SK-N-SH (cell line): ENCODE measurements around the gene MDM4. TPM values are rescaled to one million over a fixed set of nuclear protein-coding genes. Genes with fewer than 3 reads are reported as not detected.

Experiments
- CTCF ChIA-PET: fragments of 300-600, 350-600 bp; formaldehyde crosslinking; extraction: SDS; loops from one replicate; lab custom pipeline; 2021; lab: Yijun Ruan, JAX
- POLR2A ChIA-PET: fragments of 350-600 bp; sonication (Branson Sonifier 250); formaldehyde crosslinking; extraction: SDS; loops from one replicate; lab custom pipeline; 2020; ENCODE audit warnings: antibody characterized with exemption, inconsistent platforms; lab: Yijun Ruan, JAX
- DNase-seq: peaks from one replicate; pipeline ENCODE4 v3.0.0; 2012
- H2AFZ ChIP-seq: fragments of 200-600 bp; sonication (generic); 2 replicates; pipeline ENCODE4 v1.8.1; 2016; ENCODE audit warnings: antibody characterized with exemption, mild to moderate bottlenecking, low read depth
- H3F3A ChIP-seq: fragments of 200-600 bp; sonication (generic); replicated peaks from 2 replicates; pipeline ENCODE3; 2016; ENCODE audit warnings: antibody characterized with exemption, mild to moderate bottlenecking; ENCODE audit not compliant: insufficient read depth
- H3K27ac ChIP-seq, 2 experiments: fragments of 200-500 bp in 1 of 2; fragments of 200-600 bp in 1 of 2; sonication (Bioruptor generic) in 1 of 2; sonication (generic), shearing (Covaris generic) in 1 of 2; 2 replicates each; pipeline versions ENCODE4 v1.5.1 to v1.6.1; 2014 to 2016; ENCODE audit warnings: low read depth in 2 of 2, inconsistent platforms in 1 of 2, low read length in 1 of 2, mild to moderate bottlenecking in 1 of 2, mixed read lengths in 1 of 2
- H3K27me3 ChIP-seq: fragments of 200-600 bp; sonication (generic), shearing (Covaris generic); 2 replicates; pipeline ENCODE4 v1.6.1; 2016; ENCODE audit warnings: mixed run types; ENCODE audit not compliant: insufficient read depth
- H3K36me3 ChIP-seq, 2 experiments: fragments of 200-500 bp in 1 of 2; fragments of 200-600 bp in 1 of 2; sonication (Bioruptor generic) in 1 of 2; sonication (generic) in 1 of 2; replicated peaks in 1 of 2; 2 replicates each; pipeline versions ENCODE3 to v1.5.1; 2014 to 2016; ENCODE audit warnings: low read length in 1 of 2, mild to moderate bottlenecking in 1 of 2; ENCODE audit not compliant: insufficient read depth in 2 of 2, control insufficient read depth in 1 of 2
- H3K4me1 ChIP-seq, 2 experiments: fragments of 200-500 bp in 1 of 2; fragments of 200-600 bp in 1 of 2; sonication (Bioruptor generic) in 1 of 2; sonication (generic), shearing (Covaris generic) in 1 of 2; 2 replicates each; pipeline versions ENCODE4 v1.5.1 to v1.6.1; 2014 to 2016; ENCODE audit warnings: low read depth in 1 of 2, low read length in 1 of 2, mixed run types in 1 of 2; ENCODE audit not compliant: insufficient read depth in 2 of 2, control insufficient read depth in 1 of 2
- H3K4me2 ChIP-seq: fragments of 200-600 bp; sonication (generic), shearing (Covaris generic); 2 replicates; pipeline ENCODE4 v1.6.1; 2017; ENCODE audit warnings: mixed run types
- H3K4me3 ChIP-seq, 2 experiments: fragments of 200-500 bp in 1 of 2; fragments of 200-600 bp in 1 of 2; sonication (Bioruptor generic) in 1 of 2; sonication (generic), shearing (Covaris generic) in 1 of 2; 2 replicates each; pipeline versions ENCODE4 v1.5.1 to v1.8.1; 2014 to 2016; ENCODE audit warnings: low read depth in 2 of 2, inconsistent platforms in 1 of 2, low read length in 1 of 2, mild to moderate bottlenecking in 1 of 2, mixed read lengths in 1 of 2, moderate library complexity in 1 of 2
- H3K79me2 ChIP-seq: fragments of 200-600 bp; sonication (generic); 2 replicates; pipeline ENCODE4 v1.8.1; 2017; ENCODE audit warnings: mild to moderate bottlenecking; ENCODE audit not compliant: insufficient read depth
- H3K9ac ChIP-seq: fragments of 200-600 bp; sonication (generic); 2 replicates; pipeline ENCODE4 v1.6.1; 2017; ENCODE audit warnings: mixed run types
- H3K9me2 ChIP-seq: fragments of 200-600 bp; sonication (generic); 2 replicates; pipeline ENCODE4 v1.6.1; 2017; ENCODE audit warnings: mixed run types
- H3K9me3 ChIP-seq: fragments of 200-600 bp; sonication (generic); 2 replicates; pipeline ENCODE4 v1.6.1; 2017; ENCODE audit warnings: mixed run types, mild to moderate bottlenecking, moderate library complexity
- H4K20me1 ChIP-seq: fragments of 200-600 bp; sonication (generic); 2 replicates; pipeline ENCODE4 v1.6.1; 2017; ENCODE audit warnings: mild to moderate bottlenecking, mixed run types; ENCODE audit not compliant: insufficient read depth
- CHD2 ChIP-seq: fragments of 150-350 bp; IDR thresholded peaks from 2 replicates; pipeline ENCODE4 v1.6.1; 2018; ENCODE audit warnings: low read length; ENCODE audit not compliant: partially characterized antibody
- ELF1 ChIP-seq: IDR thresholded peaks from 2 replicates; pipeline ENCODE4 v1.4.0; 2012
- EZH2phosphoT487 ChIP-seq: fragments of 200-600 bp; sonication (generic); IDR thresholded peaks from 2 replicates; pipeline ENCODE4 v1.6.1; 2017; ENCODE audit warnings: low read depth, mixed run types, mild to moderate bottlenecking, antibody characterized with exemption, moderate library complexity, borderline replicate concordance
- FOSL2 ChIP-seq: IDR thresholded peaks from 2 replicates; pipeline ENCODE4 v1.4.0; 2012; ENCODE audit warnings: low read depth, mild to moderate bottlenecking, moderate library complexity, borderline replicate concordance
- GABPA ChIP-seq: IDR thresholded peaks from 2 replicates; pipeline ENCODE4 v1.4.0; 2012; ENCODE audit warnings: low read depth, mild to moderate bottlenecking
- JUND ChIP-seq: IDR thresholded peaks from 2 replicates; pipeline ENCODE4 v1.4.0; 2012
- POLR2AphosphoS5 ChIP-seq: IDR thresholded peaks from 2 replicates; pipeline ENCODE4 v1.6.1; 2012; ENCODE audit warnings: low read depth, low read length
- RAD21 ChIP-seq: IDR thresholded peaks from 2 replicates; pipeline ENCODE4 v1.6.1; 2012; ENCODE audit warnings: mild to moderate bottlenecking, low read length
- RXRA ChIP-seq: IDR thresholded peaks from 2 replicates; pipeline ENCODE4 v1.4.0; 2012; ENCODE audit warnings: low read depth, mild to moderate bottlenecking, borderline replicate concordance
- SIN3A ChIP-seq: IDR thresholded peaks from 2 replicates; pipeline ENCODE4 v1.6.1; 2012; ENCODE audit warnings: low read depth, mild to moderate bottlenecking, low read length, moderate library complexity, borderline replicate concordance
- WGBS: methylation state at CpG from one replicate; pipeline ENCODE4 v1.1.6; 2017; ENCODE audit warnings: low lambda C conversion rate; 5-methylcytosine and 5-hydroxymethylcytosine counted together
- polyA plus RNA-seq, 3 experiments: library from polyadenylated mRNA; depleted of rRNA; stranded (reverse); fragments of >200 nt; gene quantifications; 2 replicates each; pipeline ENCODE4 v1.2.3, GENCODE V29; 2012
- TF ChIP-seq, protein P1 (sequence below): IDR thresholded peaks from 2 replicates; pipeline ENCODE4 v1.4.0; 2012; ENCODE audit warnings: low read depth
- TF ChIP-seq, protein P2 (sequence below): fragments of 150-350 bp; IDR thresholded peaks from 2 replicates; pipeline ENCODE4 v1.6.1; 2017; ENCODE audit warnings: antibody characterized with exemption, low read length, low read depth, borderline replicate concordance
- TF ChIP-seq, protein P3 (sequence below): IDR thresholded peaks from 2 replicates; pipeline ENCODE4 v1.4.0; 2012; ENCODE audit warnings: low read depth, borderline replicate concordance
- TF ChIP-seq, protein P4 (sequence below): IDR thresholded peaks from 2 replicates; pipeline ENCODE4; 2012
- TF ChIP-seq, protein P5 (sequence below): fragments of 150-350 bp; IDR thresholded peaks from 2 replicates; pipeline ENCODE4 v1.6.1; 2016; ENCODE audit warnings: mild to moderate bottlenecking, low read depth, low read length

MDM4 gene
- polyA plus RNA-seq, 1 of the 3 experiments (the other 2 are of a cell fraction): 6.2 TPM

DNA sequence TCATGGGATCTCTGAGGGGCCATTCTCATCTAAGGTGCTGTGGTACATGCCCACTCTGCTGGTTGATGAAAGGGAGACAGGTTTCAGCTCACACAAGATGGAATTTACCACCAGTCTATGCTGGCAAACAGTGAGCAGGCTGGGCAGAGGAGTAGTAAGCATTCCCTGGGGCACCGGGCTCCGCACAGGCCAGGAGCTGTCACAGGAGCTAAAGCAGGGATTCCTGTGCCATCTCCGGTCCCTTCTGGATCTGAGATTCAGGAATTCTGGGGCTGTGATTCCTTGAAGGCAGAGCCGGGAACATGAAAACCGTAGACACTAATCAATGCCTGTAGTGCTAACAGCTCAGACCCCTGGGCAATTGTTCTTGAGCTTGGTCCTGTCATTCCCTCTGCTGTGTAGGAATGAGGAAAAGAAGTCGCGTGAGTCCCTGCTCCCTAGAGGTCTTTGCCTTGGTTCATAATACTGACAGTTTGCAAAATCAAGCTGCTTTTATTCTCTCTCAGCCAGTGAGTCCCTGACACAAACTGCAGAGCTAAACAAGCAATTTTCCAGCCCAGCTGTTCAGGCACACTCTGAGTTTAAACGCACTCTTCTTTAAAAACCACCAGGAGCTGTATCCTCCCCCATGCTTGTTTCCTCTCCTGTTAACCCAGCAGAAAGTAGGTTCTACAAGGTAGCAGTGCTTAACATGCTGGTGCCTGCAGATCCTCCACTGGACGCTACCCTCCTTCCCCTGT lies 52.5 kb downstream of the MDM4 start:
- POLR2A ChIA-PET: no interaction called here
- H3F3A ChIP-seq: no peaks in the 10 kb centered on the region
- TF ChIP-seq FOSL2: no peak
- TF ChIP-seq ELF1: no peak
- no peak for TF ChIP-seq SIN3A
- no peak for TF ChIP-seq RXRA
- TF ChIP-seq GABPA: no peak
- TF ChIP-seq, protein P1, sequence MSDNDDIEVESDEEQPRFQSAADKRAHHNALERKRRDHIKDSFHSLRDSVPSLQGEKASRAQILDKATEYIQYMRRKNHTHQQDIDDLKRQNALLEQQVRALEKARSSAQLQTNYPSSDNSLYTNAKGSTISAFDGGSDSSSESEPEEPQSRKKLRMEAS: no peak
- TF ChIP-seq JUND: no peak
- TF ChIP-seq POLR2AphosphoS5: no peak
- TF ChIP-seq, protein P2, sequence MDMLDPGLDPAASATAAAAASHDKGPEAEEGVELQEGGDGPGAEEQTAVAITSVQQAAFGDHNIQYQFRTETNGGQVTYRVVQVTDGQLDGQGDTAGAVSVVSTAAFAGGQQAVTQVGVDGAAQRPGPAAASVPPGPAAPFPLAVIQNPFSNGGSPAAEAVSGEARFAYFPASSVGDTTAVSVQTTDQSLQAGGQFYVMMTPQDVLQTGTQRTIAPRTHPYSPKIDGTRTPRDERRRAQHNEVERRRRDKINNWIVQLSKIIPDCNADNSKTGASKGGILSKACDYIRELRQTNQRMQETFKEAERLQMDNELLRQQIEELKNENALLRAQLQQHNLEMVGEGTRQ: no peak
- TF ChIP-seq, protein P3, sequence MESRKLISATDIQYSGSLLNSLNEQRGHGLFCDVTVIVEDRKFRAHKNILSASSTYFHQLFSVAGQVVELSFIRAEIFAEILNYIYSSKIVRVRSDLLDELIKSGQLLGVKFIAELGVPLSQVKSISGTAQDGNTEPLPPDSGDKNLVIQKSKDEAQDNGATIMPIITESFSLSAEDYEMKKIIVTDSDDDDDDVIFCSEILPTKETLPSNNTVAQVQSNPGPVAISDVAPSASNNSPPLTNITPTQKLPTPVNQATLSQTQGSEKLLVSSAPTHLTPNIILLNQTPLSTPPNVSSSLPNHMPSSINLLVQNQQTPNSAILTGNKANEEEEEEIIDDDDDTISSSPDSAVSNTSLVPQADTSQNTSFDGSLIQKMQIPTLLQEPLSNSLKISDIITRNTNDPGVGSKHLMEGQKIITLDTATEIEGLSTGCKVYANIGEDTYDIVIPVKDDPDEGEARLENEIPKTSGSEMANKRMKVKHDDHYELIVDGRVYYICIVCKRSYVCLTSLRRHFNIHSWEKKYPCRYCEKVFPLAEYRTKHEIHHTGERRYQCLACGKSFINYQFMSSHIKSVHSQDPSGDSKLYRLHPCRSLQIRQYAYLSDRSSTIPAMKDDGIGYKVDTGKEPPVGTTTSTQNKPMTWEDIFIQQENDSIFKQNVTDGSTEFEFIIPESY: no peak
- no peak for TF ChIP-seq RAD21
- TF ChIP-seq, protein P4, sequence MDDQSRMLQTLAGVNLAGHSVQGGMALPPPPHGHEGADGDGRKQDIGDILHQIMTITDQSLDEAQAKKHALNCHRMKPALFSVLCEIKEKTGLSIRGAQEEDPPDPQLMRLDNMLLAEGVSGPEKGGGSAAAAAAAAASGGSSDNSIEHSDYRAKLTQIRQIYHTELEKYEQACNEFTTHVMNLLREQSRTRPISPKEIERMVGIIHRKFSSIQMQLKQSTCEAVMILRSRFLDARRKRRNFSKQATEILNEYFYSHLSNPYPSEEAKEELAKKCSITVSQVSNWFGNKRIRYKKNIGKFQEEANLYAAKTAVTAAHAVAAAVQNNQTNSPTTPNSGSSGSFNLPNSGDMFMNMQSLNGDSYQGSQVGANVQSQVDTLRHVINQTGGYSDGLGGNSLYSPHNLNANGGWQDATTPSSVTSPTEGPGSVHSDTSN: no peak
- no peak for TF ChIP-seq CHD2
- TF ChIP-seq EZH2phosphoT487: no peak
- TF ChIP-seq, protein P5, sequence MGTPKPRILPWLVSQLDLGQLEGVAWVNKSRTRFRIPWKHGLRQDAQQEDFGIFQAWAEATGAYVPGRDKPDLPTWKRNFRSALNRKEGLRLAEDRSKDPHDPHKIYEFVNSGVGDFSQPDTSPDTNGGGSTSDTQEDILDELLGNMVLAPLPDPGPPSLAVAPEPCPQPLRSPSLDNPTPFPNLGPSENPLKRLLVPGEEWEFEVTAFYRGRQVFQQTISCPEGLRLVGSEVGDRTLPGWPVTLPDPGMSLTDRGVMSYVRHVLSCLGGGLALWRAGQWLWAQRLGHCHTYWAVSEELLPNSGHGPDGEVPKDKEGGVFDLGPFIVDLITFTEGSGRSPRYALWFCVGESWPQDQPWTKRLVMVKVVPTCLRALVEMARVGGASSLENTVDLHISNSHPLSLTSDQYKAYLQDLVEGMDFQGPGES: no peak
- H3K79me2 ChIP-seq: no peaks in the 10 kb centered on the region
- H3K9me2 ChIP-seq: no peaks in the 10 kb centered on the region
- 90% methylated on average over 5 of the region's 9 CpGs for WGBS
- CTCF ChIA-PET: interaction anchor here (0.6 to 18.4 kb wide), 10 partner anchors 15 to 717 kb away, joined by 3 to 568 read pairs (median 25); no protein-coding TSS in a partner anchor
- no peak overlapping the region for H3K4me2 ChIP-seq
- no peak overlapping the region for H3K27ac ChIP-seq
- H3K27me3 ChIP-seq: no peaks in the 10 kb centered on the region
- no peaks in the 10 kb centered on the region for H3K9me3 ChIP-seq
- DNase-seq: no peak
- no peak overlapping the region for H3K9ac ChIP-seq
- H3K4me3 ChIP-seq: no peak overlapping the region
- H4K20me1 ChIP-seq: no peaks in the 10 kb centered on the region
- peaks cover 6 to 9% of the 10 kb centered on the region in 2 experiments; a peak in 3 of 4 replicates for H3K4me1 ChIP-seq
- no peak overlapping the region for H2AFZ ChIP-seq
- H3K36me3 ChIP-seq: peaks cover 0 to 3% of the 10 kb centered on the region in 2 experiments
